Colonic mucosa (tissue), 4 donors: ENCODE results near the gene CSTA. TPM values are rescaled to one million over a fixed set of nuclear protein-coding genes. Genes with fewer than 3 reads are reported as not detected.

Experiments
- DNase-seq: peaks from one replicate; pipeline ENCODE4 v3.0.0-alpha.2; 2020
- H3K27ac ChIP-seq: fragments of 200-600 bp; one replicate; pipeline ENCODE4 v1.8.0; 2021
- H3K27me3 ChIP-seq: fragments of 200-600 bp; one replicate; pipeline ENCODE4 v1.8.0; 2021
- H3K36me3 ChIP-seq: fragments of 200-600 bp; one replicate; pipeline ENCODE4 v1.8.0; 2021
- H3K4me1 ChIP-seq: fragments of 200-600 bp; one replicate; pipeline ENCODE4 v1.8.0; 2021; ENCODE audit warnings: mild to moderate bottlenecking
- H3K4me3 ChIP-seq: fragments of 200-600 bp; one replicate; pipeline ENCODE4 v1.8.0; 2021
- H3K9ac ChIP-seq, 2 donors: one replicate each; pipeline ENCODE4 v1.7.0; 2013; ENCODE audit warnings: control low read depth in 2 of 2, low read depth in 2 of 2, low read length in 2 of 2
- H3K9me3 ChIP-seq: fragments of 200-600 bp; one replicate; pipeline ENCODE4 v1.8.0; 2021
- CTCF ChIP-seq: fragments of 200-600 bp; IDR thresholded peaks from one replicate; pipeline ENCODE4 v1.8.0; 2022; ENCODE audit warnings: antibody characterized with exemption, mild to moderate bottlenecking
- intact Hi-C: fragments of 100-400 bp; cut with DNase I; formaldehyde crosslinking; loops from one replicate; pipeline ENCODE4 v1.14.1; 2022
- total RNA-seq, 2 donors: library from RNA; stranded (reverse); fragmentation: NEBNext Ultra II Directional in 1 of 2; extraction: Animal tissue kit (Norgen Biotek cat#: 25700) in 1 of 2; gene quantifications; one replicate each; pipeline ENCODE4 v1.2.1, GENCODE V29; 2021
- donor health status: healthy.
- donor health status: DM: no; HTN: no; CAD: no.
- donor health status: DM: no; HTN: no; CAD: no.

Gene CSTA
- total RNA-seq, 2 donors from 2014 or later = 1.2 TPM; not detected in 1

DNA sequence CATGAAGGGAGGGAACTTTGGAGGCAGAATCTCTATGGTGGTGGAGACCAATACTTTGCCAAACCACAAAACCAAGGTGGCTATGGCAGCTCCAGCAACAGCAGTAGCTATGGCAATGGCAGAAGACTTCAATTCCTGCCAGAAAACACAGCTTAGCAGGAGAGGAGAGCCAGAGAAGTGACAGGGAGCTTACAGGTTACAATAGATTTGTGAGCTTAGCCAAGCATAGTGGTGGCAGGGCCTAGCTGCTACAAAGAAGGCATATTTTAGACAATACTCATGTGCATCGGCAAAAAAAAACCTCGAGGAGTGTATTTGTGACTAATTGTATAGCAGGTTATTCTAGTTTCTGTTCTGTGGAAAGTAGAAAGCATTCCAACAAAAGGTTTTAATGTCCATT lies 6.4 kb upstream of the CSTA start:
- Histone ChIP-seq H3K4me1 (no peaks in the 10 kb centered on the region), H3K36me3 (no peaks in the 10 kb centered on the region), H3K27me3 (no peaks in the 10 kb centered on the region)

GRCh38 chr3:122322095-122323075 lies 2.7 kb upstream of the CSTA start:
- intact Hi-C loops = no loop called here
- TF ChIP-seq CTCF = no peak
- no peaks in the 10 kb centered on the region for H3K4me1 ChIP-seq
- H3K27ac ChIP-seq = no peak overlapping the region
- H3K36me3 ChIP-seq = no peaks in the 10 kb centered on the region
- no peak overlapping the region for H3K4me3 ChIP-seq
- no peaks in the 10 kb centered on the region for H3K27me3 ChIP-seq
- H3K9ac ChIP-seq = no peak overlapping the region
- no peaks in the 10 kb centered on the region for H3K9me3 ChIP-seq
- no peak for DNase-seq

More for the DNA sequence above, 6.4 kb upstream of the CSTA start:
- no peak for DNase-seq
- intact Hi-C loops = no loop called here
- no peak for TF ChIP-seq CTCF
- H3K9ac ChIP-seq = no peak overlapping the region
- H3K27ac ChIP-seq = no peak overlapping the region
- H3K4me3 ChIP-seq = no peak overlapping the region
- H3K9me3 ChIP-seq = no peaks in the 10 kb centered on the region

DNA sequence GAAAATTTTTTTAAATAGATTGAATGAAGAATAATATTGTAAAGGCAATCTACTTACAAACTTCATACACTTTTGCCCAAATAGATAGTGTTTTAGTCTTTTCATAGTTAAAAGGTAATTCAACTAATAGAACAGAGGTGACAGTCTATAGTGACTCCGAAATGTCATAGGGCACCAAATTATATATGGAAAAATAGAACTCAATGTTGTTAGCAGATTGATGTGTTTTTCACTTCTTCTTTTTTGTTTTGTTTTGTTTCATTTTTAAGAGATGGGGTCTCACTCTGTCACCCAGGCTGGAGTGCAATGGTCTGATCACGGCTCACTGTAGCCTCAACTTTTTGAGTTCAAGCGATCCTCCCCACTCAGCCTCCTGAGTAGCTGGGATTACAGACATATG lies 721 bp downstream of the CSTA start:
- Histone ChIP-seq H3K9me3 (no peaks in the 10 kb centered on the region), H3K4me3 (no peak overlapping the region), H3K36me3 (no peaks in the 10 kb centered on the region), H3K4me1 (no peaks in the 10 kb centered on the region), H3K9ac (no peak overlapping the region), H3K27ac (no peak overlapping the region), H3K27me3 (no peaks in the 10 kb centered on the region)
- no peak for DNase-seq
- intact Hi-C loops = no loop called here
- TF ChIP-seq CTCF = no peak

- Histone ChIP-seq H3K4me1 (no peaks in the 10 kb centered on the region), H3K36me3 (no peaks in the 10 kb centered on the region), H3K27ac (no peak overlapping the region), H3K9me3 (no peaks in the 10 kb centered on the region), H3K4me3 (no peak overlapping the region), H3K9ac (no peak overlapping the region), H3K27me3 (no peaks in the 10 kb centered on the region)
- intact Hi-C loops = no loop called here
- no peak for DNase-seq
- no peak for TF ChIP-seq CTCF
These were observed 6.8 kb downstream of the CSTA start for GRCh38 chr3:122331886-122332285.

DNA sequence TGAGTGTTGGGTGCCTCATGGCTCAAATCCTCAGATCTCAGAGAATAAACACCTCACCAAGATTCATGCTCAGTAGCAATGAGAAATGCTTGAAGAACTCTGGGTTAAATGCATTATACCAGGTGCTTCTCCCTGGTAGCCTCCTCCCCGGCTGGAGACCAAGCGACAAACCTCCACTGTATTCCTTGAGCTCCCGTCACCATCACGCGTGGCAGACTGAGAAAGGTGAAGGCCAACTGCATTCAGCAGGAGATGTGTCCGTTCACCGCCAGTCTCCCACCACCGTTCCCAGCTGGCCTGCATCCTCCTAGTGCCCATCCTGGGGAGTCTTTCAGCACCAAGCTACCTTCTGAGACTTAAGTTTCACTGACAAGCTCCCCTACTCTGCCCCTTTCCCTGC lies 7.5 kb downstream of the CSTA start:
- Histone ChIP-seq H3K36me3 (no peaks in the 10 kb centered on the region), H3K4me3 (no peak overlapping the region), H3K27me3 (no peaks in the 10 kb centered on the region), H3K27ac (no peak overlapping the region), H3K9me3 (no peaks in the 10 kb centered on the region), H3K4me1 (no peaks in the 10 kb centered on the region), H3K9ac (no peak overlapping the region)
- intact Hi-C loops = no loop called here
- no peak for TF ChIP-seq CTCF
- DNase-seq = no peak
